NCI-H128 (cell line): ENCODE data around the gene ARFIP1.
"Not testable (repeated sequence)": the region's sequence is repeated elsewhere in the genome, so short reads cannot be mapped to it uniquely, and the experiment has no call there.

Source experiments
- DNase-seq: peaks from one replicate; lab custom pipeline; 2025; ENCODE audit not compliant: unreplicated experiment; lab: John Stamatoyannopoulos, UW

ARFIP1 gene

DNA sequence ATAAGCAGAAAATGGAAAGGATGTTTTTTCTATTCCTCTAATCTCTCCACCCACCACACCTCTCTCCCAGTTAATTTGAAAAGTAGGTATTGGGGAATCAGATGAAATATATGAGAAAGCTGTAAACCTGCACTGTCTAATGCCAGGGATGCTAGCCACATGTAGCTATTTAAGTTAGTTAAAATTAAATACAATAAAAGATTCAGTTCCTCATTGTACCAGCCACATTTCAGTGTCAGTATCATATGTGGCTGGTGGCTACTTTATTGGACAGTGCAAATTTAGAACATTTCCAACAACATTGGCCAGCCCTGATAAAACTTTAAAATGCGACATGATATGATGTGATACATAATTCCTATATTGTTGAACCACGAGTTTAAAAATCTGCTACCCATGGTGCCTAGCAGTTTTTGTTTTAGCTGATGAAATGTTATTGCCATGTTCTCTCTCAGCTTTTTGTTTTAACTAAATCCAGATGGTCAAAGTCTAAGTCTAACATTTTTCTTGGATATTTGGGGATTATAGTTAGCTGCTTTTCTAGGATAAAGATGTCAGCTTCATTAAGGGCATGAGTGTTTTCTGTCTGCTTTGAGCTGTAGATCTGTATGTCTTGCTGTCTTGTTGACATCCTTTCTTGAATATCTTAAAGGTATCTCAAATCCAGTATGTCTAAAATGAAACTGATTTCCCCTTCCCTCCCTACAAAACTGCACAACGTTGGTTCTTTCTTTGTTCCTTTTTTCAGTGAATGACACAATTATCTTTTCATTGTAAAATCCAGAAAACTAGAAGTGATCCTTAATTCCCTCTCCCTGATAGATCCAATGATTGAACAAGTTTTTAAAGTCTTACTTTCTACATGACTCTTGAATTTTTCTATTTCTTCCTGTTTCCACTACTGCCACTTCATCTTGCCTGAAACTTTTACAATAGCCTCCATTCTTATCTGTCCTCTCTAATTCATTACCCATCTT, 6.2 kb downstream of the ARFIP1 start:
- DNase-seq, result no peak

DNA sequence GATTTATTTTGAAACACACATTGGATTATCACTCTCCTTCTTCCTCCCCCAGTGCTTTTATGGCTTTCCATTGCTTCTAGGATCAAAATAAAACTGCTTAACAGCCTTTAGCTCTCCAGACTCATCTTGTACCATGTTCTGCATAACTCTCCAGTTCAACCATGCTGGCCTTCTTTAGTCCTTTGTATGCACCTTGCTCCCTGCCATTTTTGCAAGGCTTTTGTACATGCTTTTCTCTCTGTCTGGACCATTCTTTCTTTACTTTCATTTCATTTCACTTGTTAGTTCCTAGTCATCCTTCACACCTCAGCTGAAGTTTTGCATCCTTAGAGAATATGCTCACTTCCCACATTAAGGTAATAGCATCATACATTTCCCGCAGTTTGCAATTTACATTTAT, 6.9 kb downstream of the ARFIP1 start:
- no peak for DNase-seq

DNA sequence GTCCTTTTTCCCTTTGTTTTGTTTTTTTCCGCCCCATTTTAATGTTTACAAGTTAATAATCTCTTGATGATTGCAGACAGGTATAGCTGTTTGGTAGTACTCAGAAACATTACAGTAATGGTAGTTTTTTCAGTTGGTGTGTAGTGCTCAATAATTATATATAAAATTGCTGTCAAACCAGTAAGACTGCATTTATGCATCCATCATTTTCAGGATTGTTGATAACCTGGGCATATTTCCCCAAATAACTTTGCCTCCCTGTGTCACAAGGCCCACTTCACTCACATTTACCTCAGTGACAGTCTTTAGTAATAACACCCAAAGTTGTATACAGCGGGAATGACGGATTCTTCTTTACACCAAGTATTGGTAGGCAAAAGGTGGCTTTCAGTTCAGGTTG, 16.1 kb downstream of the ARFIP1 start:
- DNase-seq, result no peak

DNA sequence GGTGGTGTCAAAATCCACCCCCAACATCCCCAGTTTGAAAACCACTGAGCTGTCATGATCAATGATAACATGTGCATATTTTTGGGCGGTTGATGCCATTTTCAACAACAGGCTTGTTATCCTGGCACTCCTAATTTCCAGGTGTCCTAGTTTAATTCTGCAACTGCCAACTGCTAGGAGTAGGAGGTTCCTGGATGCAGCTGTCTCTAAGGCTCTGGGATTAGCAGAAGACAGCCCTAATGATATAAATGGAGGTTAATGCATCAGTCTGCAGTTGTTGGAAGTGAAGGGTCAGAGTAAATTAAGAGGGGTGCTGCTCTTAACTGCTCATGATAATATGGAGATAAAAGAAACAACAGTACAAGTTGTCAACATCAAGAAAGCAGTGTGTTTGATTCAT, 23.8 kb downstream of the ARFIP1 start:
- DNase-seq, result no peak

DNA sequence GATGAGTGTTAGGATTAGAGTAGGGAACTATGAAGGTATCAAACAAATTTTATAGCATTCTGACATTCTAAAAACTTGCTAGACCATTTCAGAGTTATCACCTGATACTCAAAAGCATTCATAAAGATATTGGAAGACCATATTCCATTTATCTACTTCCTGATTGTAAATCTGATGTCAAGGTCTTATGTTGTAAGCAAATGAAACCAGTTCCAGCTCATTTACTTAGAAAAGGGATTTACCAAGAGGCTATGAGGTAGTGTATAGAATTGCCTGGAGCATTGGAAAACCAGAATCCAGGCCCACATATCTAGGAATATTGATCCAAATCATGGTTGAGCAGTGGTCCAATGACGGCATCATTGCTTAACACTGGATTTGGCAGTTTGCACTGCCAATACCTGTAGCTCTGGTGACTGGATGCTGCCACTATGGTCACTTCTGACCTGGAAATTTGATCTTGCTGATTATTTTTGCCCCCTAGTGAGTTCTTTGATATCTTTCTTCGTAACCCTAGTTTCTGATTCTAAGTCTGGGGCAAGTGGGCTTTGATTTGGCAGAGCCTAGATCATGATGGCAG, 25.4 kb downstream of the ARFIP1 start:
- DNase-seq, result no peak

DNA sequence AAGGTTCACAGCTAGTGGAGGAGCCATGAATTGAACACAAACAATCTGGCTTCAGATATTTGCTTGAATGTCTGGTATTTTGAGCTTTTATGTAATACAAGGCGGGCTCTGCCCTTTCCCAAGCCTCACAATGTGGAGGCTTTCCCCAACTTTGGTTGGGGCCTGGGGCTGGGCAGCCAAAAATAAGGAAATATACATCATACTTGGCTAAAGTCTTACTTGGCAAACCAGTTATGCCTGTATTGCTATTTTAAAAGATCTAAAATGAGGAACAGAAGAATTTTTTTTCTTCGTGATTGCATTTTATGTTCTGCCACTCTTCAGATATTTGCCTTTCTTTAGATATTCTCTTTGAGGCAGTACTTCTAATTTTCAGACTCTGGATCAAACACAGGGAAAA, 26.1 kb downstream of the ARFIP1 start:
- no peak for DNase-seq

DNA sequence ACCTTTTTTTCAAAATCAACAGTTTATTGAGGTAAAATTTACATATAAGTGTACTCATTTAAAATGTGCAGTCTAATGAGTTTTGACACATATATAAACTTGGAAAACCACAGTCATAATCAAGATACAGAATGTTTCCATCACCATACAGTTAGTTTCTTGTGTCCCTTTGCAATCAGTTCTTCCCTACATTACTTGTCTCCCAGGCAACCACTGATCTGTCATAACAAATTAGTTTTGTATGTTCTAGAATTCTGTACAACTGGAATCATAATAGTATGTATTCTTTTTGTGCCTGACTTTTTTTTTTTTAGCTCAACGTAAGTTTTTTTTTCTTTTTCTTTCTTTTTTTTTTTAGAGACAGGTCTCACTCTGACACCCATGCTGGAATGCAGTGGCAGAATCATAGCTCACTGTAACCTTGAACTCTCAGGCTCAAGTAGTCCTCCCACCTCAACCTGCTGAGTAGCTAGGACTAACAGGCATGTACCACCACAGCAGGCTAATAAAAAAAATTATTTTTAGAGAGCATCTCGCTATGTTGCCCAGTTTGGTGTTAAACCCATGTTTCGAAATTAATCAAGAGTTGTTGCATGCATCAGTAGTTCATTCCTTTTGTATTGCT, 26.9 kb downstream of the ARFIP1 start:
- DNase-seq, result no peak

DNA sequence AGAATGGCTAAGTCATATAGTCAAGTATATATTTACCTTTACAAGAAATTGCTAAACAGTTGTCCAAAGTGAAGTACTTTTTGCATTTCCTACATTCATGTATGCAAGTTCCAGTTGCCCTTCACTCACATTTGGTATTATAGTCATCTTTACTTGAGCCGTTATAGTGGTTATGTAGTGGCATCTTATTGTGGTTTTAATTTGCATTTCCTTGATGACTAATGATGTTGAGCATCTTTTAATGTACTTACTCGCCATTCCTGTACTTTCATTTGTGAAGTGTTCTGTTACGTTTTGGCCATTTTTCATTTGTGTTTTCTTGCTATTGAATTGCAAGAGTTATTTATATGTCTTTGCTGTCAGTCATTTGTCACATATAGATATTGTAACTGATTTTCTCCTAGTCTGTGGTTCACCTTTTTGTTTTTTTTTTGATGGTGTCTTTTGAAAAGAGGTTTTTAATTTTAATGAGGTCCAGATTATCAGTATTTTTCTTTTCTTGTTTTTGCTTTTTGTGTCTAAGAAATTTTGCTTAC, 27.6 kb downstream of the ARFIP1 start:
- DNase-seq, result no peak

DNA sequence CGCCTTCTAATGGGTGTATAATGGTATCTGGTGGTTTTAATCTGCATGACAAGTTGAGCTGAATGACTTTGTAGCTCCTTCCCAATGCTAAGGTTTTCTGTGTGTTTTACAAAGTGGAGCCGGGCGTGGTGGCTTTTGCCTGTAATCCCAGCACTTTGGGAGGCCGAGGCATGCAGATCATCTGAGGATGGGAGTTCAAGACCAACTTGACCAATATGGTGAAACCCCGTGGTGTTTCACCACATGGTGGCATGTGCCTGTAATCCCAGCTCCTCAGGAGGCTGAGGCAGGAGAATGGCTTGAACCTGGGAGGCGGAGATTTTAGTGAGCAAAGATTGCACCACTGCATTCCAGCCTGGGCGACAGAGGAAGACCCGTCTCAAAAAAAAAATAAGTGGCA, 28.9 kb downstream of the ARFIP1 start:
- no peak for DNase-seq

DNA sequence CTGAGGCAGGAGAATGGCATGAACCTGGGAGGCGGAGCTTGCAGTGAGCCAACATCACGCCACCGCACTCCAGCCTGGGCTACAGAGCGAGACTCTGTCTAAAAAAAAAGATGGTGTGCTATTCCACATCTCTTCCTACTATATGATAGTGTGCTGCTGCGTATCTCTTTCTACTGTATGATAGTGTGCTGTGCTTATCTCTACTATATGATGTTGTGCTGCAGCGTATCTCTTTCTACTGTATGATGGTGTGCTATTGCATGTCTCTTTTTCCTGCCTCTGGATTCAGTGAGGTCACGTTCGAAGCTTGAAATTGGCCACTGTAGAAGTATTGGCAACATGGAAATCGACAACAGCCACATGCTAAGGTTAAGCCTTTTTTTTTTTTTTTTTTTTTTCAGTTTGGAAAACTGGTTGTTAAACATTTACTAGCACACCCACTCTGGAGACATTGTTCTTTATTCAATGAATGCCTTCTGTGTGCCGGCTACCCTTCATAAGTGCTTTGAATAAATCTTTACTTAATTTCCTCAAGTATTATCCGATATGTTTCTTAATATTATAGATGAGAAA, 31.0 kb downstream of the ARFIP1 start:
- DNase-seq, result no peak

DNA sequence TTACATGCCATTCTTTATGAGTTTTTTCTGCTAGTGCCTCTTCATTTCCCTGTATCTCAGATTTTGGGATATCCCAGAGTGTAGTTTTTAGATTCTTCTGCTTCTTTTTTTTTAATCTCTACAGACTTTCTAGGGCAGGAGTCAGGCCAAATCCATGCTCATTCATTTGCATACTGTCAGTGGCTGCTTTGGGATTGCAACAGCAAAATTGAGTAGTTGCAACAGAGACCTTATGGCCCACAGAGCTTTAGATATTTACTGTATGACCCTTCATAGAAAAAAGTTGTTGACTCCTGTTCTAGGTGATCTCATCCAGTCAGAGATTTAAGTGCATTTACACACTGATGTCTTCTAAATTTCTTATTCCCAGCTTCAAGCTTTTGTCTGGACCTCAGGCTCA, 35.3 kb downstream of the ARFIP1 start:
- no peak for DNase-seq

DNA sequence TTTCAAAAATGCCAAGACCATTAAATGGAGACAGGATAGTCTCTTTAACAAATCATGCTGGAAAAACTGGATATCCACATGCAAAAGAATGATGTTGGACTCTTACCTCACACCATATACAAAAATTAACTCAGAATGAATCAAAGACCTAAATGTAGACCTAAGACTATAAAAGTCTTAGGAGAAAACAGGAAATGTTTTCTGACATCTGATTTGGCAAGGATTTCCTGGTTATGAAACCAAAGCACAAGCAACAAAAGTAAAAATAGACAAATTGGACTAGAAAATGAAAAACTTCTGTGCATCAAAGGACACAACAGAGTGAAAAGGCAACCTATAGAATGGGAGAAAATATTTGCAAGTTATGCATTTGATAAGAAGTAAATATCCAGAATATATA, 37.6 kb downstream of the ARFIP1 start:
- no peak for DNase-seq

DNA sequence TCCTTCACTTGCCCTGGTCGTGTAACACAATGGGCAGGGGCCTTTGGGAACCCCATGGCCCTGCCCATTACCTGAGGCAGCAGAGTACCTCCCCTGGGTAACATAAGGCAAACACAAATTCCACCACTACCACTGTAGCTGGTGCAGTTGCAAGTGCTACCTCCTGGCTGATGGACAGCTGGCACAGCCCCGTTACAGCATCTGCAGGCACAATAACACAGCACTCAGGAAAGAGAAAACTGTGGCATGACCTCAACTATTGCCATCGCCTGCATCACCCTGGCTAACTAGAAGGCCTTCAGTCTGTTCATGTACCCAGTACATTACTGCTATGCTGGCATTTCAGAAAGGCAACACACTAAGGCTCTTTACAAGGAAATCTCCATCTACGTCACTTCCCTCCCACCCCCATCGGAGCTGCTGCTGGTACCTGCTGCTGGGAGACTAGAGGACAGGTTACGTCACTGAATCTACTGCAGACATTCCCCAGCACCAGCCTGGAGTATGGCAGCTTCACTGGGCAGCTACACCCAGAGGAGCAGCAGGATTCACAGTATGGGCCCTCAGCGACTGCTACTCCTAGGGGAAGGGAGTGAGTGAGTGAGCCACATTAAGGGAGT, 39.4 kb downstream of the ARFIP1 start:
- DNase-seq, result no peak

DNA sequence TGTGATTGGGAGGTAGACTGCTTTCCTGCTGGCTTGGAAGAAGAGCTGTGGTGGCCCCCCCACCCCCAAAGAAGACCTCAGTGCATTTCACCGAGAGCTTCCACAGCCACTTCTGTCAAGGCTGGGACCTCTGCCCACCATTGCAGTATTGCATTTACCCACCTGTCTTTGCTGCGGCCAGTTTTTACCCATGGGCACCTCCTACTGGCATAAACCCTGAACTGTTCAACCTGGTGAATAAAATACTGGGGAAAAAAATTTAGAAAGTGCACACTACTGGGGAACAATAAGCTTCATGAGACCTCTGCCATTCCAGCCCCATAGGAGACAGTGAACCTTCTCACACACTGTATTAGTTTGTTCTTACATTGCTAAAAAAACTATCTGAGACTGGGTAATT, 40.3 kb downstream of the ARFIP1 start:
- DNase-seq, result no peak

DNA sequence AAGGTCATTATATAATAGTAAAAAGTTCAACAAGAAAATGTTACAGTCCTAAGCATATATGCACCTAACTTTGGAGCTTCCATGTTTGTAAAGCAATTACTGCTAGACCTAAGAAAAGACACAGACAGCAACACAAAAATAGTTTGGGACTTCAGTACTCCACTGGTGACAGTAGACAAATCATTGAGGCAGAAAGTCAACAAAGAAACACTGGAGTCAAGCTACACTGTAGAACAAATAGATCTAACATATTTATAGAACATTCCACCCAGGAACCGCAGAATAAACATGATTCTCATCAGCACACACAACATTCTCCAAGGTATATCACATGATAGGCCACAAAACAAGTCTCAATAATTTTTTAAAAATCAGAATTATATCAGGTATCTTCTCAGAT, 42.6 kb downstream of the ARFIP1 start:
- DNase-seq, result no peak

DNA sequence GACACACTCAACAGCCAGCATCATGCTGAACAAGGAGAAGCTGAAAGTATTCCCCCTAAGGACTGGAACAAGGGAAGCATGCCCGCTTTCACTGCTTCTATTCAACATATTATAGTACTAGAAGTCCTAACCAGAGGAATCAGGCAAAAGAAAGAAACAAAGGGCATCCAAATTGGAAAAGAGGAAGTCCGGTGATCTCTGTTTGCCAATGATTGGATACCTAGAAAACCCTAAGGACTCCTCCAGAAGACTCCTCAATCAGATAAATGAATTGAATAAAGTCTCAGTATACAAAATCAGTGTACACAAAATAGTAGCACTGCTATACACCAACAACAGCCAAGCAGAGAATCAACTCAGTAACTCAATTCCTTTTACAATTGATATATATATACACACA, 44.8 kb downstream of the ARFIP1 start:
- no peak for DNase-seq

DNA sequence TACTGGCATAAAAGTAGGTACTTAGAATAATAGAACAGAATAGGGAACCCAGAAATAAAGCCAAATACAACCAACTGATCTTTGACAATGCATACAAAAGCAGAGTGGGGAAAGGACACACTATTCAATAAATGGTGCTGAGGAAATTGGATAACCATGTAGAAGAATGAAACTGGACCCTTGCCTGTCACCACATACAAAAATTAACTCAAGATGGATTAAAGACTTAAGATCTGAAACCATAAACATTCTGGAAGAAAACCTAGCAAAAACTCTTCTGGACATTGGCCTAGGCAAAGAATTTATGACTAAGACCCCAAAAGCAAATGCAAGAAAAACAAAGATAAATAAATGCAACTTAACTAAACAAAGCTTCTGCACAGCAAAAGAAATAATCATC, 45.6 kb downstream of the ARFIP1 start:
- no peak for DNase-seq

DNA sequence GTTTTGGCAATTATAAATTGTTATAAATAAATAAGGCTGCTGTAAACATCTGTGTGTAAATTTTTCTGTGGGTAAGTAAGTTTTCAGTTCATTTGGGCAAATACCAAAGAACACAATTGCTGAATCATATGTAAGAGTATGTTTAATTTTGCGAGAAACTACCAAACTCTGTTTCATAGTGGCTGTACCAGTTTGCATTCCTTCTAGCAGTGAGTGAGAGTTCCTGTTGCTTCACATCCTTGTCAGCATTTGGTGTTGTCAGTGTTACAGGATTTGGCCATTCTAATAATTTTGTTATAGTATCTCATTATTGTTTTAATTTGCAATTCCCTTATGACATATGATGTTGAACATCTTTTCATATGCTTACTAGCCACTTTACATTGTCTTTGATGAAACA, 48.4 kb downstream of the ARFIP1 start:
- no peak for DNase-seq

DNA sequence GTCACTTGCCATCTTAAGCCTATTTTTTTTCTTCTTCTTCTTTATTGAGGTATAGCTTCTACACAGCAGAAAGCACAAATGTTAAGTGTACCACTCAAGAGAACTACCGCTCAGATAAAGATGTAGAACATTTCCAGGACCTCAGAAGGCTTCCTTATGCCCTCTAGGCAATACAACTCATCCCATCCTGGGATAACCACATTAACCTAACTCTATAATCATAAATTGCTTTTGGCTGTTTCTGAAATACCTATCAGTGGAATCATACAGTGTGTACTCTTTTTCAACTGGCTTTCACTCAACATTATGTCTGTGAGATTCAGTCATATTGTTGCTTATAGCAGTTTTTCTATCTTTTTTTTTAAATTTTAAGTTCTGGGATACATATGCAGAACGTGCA, 51.7 kb downstream of the ARFIP1 start:
- no peak for DNase-seq

DNA sequence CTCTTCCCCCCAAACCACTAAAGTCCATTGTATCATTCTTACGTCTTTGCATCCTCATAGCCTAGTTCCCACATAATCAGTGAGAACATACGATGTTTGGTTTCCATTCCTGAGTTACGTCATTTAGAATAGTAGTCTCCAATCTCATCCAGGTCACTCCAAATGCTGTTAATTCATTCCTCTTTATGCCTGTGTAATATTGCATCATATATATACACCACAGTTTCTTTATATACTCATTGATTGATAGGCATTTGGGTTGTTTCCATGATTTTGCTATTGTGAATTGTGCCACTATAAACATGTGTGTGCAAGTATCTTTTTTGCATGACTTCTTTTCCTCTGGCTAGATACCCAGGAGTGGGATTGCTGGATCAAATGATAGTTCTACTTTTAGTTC, 57.2 kb downstream of the ARFIP1 start:
- DNase-seq, result no peak

DNA sequence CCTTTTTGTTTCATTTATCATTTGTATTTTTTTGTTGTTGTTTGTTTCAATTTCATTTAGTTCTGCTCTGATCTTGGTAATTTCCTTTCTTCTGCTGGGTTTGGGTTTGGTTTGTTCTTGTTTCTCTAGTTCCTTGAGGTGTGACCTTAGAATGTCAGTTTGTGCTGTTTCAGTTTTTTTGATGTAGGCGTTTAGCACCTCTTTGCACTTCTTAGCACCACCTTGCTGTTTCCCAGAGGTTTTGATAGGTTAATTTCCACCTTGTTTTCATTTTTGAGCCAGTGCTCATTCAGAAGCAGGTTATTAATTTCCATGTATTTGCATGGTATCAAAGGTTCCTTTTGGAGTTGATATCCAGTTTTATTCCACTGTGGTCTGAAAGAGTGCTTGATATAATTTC, 60.0 kb downstream of the ARFIP1 start:
- DNase-seq, result not testable (repeated sequence)
